Measurements from ENCODE around the gene CDH16. TPM values are rescaled to one million over a fixed set of nuclear protein-coding genes. Genes with fewer than 3 reads are reported as not detected.

The CDH16 gene
- total and polyA plus RNA-seq, 2 of the 13 experiments (the other 11 are each of a cell fraction or from before 2014, with no cell fraction given): 2.7 to 3.9 TPM

DNA sequence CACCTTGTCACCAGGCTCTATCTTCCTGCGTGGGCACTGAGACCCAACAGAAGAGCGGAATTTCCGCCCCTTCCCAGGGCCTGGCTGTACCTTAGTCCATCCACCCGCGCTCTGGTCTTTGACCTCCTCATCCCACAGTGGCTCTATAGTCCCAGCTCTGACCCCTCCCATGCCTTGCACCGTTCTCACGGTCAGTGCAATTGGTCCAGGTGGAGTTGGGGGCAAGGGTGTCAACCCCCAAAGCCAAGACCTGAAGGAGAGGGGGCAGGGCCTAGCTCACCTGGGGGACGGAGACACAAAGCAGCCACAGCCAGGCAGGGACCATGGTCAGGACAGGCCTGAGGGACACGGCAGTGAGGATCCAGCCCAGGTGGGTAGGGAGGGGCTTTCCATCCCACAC, 944 bp downstream of the CDH16 start (continued):
- no peak for TF ChIP-seq CENPT (CRISPR knock-in tag; IDR thresholded peaks at IDR 0.05; ENCODE audit: low read depth)
- no peak for TF ChIP-seq ZFP36 (IDR thresholded peaks at IDR 0.05; ENCODE audit: borderline replicate concordance, low read depth, low read length, partially characterized antibody)
- TF ChIP-seq ZMYM2 (CRISPR knock-in tag; IDR thresholded peaks at IDR 0.05): peak; percentile 76; the same call in 1 of the 2 replicates
- TF ChIP-seq, protein P1, sequence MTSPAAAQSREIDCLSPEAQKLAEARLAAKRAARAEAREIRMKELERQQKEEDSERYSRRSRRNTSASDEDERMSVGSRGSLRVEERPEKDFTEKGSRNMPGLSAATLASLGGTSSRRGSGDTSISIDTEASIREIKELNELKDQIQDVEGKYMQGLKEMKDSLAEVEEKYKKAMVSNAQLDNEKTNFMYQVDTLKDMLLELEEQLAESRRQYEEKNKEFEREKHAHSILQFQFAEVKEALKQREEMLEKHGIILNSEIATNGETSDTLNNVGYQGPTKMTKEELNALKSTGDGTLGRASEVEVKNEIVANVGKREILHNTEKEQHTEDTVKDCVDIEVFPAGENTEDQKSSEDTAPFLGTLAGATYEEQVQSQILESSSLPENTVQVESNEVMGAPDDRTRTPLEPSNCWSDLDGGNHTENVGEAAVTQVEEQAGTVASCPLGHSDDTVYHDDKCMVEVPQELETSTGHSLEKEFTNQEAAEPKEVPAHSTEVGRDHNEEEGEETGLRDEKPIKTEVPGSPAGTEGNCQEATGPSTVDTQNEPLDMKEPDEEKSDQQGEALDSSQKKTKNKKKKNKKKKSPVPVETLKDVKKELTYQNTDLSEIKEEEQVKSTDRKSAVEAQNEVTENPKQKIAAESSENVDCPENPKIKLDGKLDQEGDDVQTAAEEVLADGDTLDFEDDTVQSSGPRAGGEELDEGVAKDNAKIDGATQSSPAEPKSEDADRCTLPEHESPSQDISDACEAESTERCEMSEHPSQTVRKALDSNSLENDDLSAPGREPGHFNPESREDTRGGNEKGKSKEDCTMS (CRISPR knock-in tag; conservative IDR thresholded peaks at IDR 0.05): no peak
- no peak for TF ChIP-seq NR3C1 (CRISPR knock-in tag; IDR thresholded peaks at IDR 0.05)
- TF ChIP-seq, protein P2, sequence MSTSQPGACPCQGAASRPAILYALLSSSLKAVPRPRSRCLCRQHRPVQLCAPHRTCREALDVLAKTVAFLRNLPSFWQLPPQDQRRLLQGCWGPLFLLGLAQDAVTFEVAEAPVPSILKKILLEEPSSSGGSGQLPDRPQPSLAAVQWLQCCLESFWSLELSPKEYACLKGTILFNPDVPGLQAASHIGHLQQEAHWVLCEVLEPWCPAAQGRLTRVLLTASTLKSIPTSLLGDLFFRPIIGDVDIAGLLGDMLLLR (CRISPR knock-in tag; IDR thresholded peaks at IDR 0.05): no peak
- 0 out of 2 replicates have a peak, but pooled peaks have one; percentile 6 for TF ChIP-seq BCL6 (CRISPR knock-in tag; IDR thresholded peaks at IDR 0.05)
- TF ChIP-seq NR2F6 (IDR thresholded peaks at IDR 0.05): no peak
- TF ChIP-seq NR2F6 (CRISPR knock-in tag; IDR thresholded peaks at IDR 0.05): 0 out of 2 replicates have a peak, but pooled peaks have one; percentile 12
- TF ChIP-seq DNMT1 (CRISPR knock-in tag; IDR thresholded peaks at IDR 0.05): 0 out of 2 replicates have a peak, but pooled peaks have one; percentile 9
- TF ChIP-seq, protein P3, sequence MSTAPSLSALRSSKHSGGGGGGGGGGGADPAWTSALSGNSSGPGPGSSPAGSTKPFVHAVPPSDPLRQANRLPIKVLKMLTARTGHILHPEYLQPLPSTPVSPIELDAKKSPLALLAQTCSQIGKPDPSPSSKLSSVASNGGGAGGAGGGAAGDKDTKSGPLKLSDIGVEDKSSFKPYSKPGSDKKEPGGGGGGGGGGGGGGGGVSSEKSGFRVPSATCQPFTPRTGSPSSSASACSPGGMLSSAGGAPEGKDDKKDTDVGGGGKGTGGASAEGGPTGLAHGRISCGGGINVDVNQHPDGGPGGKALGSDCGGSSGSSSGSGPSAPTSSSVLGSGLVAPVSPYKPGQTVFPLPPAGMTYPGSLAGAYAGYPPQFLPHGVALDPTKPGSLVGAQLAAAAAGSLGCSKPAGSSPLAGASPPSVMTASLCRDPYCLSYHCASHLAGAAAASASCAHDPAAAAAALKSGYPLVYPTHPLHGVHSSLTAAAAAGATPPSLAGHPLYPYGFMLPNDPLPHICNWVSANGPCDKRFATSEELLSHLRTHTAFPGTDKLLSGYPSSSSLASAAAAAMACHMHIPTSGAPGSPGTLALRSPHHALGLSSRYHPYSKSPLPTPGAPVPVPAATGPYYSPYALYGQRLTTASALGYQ (CRISPR knock-in tag; IDR thresholded peaks at IDR 0.05): no peak
- no peak for TF ChIP-seq PPARG (CRISPR knock-in tag; conservative IDR thresholded peaks at IDR 0.05)
- TF ChIP-seq, protein P4, sequence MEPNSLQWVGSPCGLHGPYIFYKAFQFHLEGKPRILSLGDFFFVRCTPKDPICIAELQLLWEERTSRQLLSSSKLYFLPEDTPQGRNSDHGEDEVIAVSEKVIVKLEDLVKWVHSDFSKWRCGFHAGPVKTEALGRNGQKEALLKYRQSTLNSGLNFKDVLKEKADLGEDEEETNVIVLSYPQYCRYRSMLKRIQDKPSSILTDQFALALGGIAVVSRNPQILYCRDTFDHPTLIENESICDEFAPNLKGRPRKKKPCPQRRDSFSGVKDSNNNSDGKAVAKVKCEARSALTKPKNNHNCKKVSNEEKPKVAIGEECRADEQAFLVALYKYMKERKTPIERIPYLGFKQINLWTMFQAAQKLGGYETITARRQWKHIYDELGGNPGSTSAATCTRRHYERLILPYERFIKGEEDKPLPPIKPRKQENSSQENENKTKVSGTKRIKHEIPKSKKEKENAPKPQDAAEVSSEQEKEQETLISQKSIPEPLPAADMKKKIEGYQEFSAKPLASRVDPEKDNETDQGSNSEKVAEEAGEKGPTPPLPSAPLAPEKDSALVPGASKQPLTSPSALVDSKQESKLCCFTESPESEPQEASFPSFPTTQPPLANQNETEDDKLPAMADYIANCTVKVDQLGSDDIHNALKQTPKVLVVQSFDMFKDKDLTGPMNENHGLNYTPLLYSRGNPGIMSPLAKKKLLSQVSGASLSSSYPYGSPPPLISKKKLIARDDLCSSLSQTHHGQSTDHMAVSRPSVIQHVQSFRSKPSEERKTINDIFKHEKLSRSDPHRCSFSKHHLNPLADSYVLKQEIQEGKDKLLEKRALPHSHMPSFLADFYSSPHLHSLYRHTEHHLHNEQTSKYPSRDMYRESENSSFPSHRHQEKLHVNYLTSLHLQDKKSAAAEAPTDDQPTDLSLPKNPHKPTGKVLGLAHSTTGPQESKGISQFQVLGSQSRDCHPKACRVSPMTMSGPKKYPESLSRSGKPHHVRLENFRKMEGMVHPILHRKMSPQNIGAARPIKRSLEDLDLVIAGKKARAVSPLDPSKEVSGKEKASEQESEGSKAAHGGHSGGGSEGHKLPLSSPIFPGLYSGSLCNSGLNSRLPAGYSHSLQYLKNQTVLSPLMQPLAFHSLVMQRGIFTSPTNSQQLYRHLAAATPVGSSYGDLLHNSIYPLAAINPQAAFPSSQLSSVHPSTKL (CRISPR knock-in tag; IDR thresholded peaks at IDR 0.05): 0 out of 2 replicates have a peak, but pooled peaks have one; percentile 10
- TF ChIP-seq NRL (CRISPR knock-in tag; IDR thresholded peaks at IDR 0.05; ENCODE audit: borderline replicate concordance): no peak
- TF ChIP-seq ZNF605 (CRISPR knock-in tag; IDR thresholded peaks at IDR 0.05): peak; percentile 49; the same call in 1 of the 2 replicates
- TF ChIP-seq ETS1 (CRISPR knock-in tag; IDR thresholded peaks at IDR 0.05): no peak
- no peak for TF ChIP-seq ZNF775 (CRISPR knock-in tag; IDR thresholded peaks at IDR 0.05; ENCODE audit: borderline replicate concordance)
- no peak for TF ChIP-seq ARNTL (CRISPR knock-in tag; IDR thresholded peaks at IDR 0.05)

Data from HepG2 (cell line).